Activated T-cell treated with anti-CD3 and anti-CD28 coated beads for 24 hours (primary cell): Measurements from ENCODE around the gene PRKAA2.

Experiments used
- DNase-seq: peaks from one replicate; pipeline ENCODE4 v3.0.0-alpha.2; 2020; ENCODE audit warnings: low read depth

The PRKAA2 gene

GRCh38 chr1:56654126-56654923 is 9.2 kb downstream of the PRKAA2 start:
- DNase-seq = no peak

- no peak for DNase-seq
Measured at GRCh38 chr1:56655991-56656613, 11.0 kb downstream of the PRKAA2 start.

GRCh38 chr1:56658254-56658653 is 13.1 kb downstream of the PRKAA2 start:
- DNase-seq = no peak

GRCh38 chr1:56660293-56660692 is 15.2 kb downstream of the PRKAA2 start:
- DNase-seq = no peak

GRCh38 chr1:56663846-56664245 is 18.7 kb downstream of the PRKAA2 start:
- DNase-seq = no peak

GRCh38 chr1:56665384-56665783 is 20.3 kb downstream of the PRKAA2 start:
- no peak for DNase-seq

- no peak for DNase-seq
Measured at GRCh38 chr1:56666112-56666608, 21.0 kb downstream of the PRKAA2 start.

GRCh38 chr1:56670350-56670749 is 25.2 kb downstream of the PRKAA2 start:
- no peak for DNase-seq

- no peak for DNase-seq
Measured at GRCh38 chr1:56671085-56671484, 26.0 kb downstream of the PRKAA2 start.

- no peak for DNase-seq
Measured at GRCh38 chr1:56671542-56671941, 26.4 kb downstream of the PRKAA2 start.

GRCh38 chr1:56672579-56672978 is 27.5 kb downstream of the PRKAA2 start:
- no peak for DNase-seq

- no peak for DNase-seq
Measured at GRCh38 chr1:56675763-56676162, 30.6 kb downstream of the PRKAA2 start.

GRCh38 chr1:56676571-56677035 is 31.5 kb downstream of the PRKAA2 start:
- DNase-seq = no peak

- no peak for DNase-seq
Measured at GRCh38 chr1:56683569-56683968, 38.5 kb downstream of the PRKAA2 start.

- DNase-seq = no peak
Measured at GRCh38 chr1:56686169-56686568, 41.1 kb downstream of the PRKAA2 start.

- DNase-seq = no peak
Measured at GRCh38 chr1:56688522-56689026, 43.5 kb downstream of the PRKAA2 start.

GRCh38 chr1:56696663-56697062 is 51.5 kb downstream of the PRKAA2 start:
- DNase-seq = no peak

GRCh38 chr1:56703747-56704146 is 58.6 kb downstream of the PRKAA2 start:
- no peak for DNase-seq

- no peak for DNase-seq
Measured at GRCh38 chr1:56707379-56707778, 62.3 kb downstream of the PRKAA2 start.

- no peak for DNase-seq
Measured at GRCh38 chr1:56709269-56709880, 64.3 kb downstream of the PRKAA2 start.

- no peak for DNase-seq
Measured at GRCh38 chr1:56709995-56710394, 64.9 kb downstream of the PRKAA2 start.

GRCh38 chr1:56710646-56711045 is 65.5 kb downstream of the PRKAA2 start:
- DNase-seq = no peak

- DNase-seq = no peak
Measured at GRCh38 chr1:56712150-56712549, 67.0 kb downstream of the PRKAA2 start.
